ENCODE data around the gene ACSF3.

ACSF3 gene

GRCh38 chr16:89142474-89143195 is 49.0 kb downstream of the ACSF3 start:
- no peaks in the 10 kb centered on the region for H3K4me1 ChIP-seq
- no peak overlapping the region for H3K4me3 ChIP-seq (ENCODE audit: low read depth, low read length)
- no peak for DNase-seq
- H3K36me3 ChIP-seq, result peaks cover 24% of the 10 kb centered on the region
- TF ChIP-seq CTCF (IDR thresholded peaks at IDR 0.05; ENCODE audit: low read depth, low read length), result no peak
- H3K9me3 ChIP-seq, result no peaks in the 10 kb centered on the region
- no peaks in the 10 kb centered on the region for H3K27me3 ChIP-seq

GRCh38 chr16:89143201-89143741 is 49.6 kb downstream of the ACSF3 start:
- H3K9me3 ChIP-seq, result no peaks in the 10 kb centered on the region
- DNase-seq, result no peak
- no peaks in the 10 kb centered on the region for H3K27me3 ChIP-seq
- TF ChIP-seq CTCF (IDR thresholded peaks at IDR 0.05; ENCODE audit: low read depth, low read length), result no peak
- H3K36me3 ChIP-seq, result peaks cover 24% of the 10 kb centered on the region
- no peak overlapping the region for H3K4me3 ChIP-seq (ENCODE audit: low read depth, low read length)
- H3K4me1 ChIP-seq, result no peaks in the 10 kb centered on the region

GRCh38 chr16:89143911-89144675 is 50.4 kb downstream of the ACSF3 start:
- no peaks in the 10 kb centered on the region for H3K4me1 ChIP-seq
- H3K27me3 ChIP-seq, result no peaks in the 10 kb centered on the region
- no peak for TF ChIP-seq CTCF (IDR thresholded peaks at IDR 0.05; ENCODE audit: low read depth, low read length)
- no peak overlapping the region for H3K4me3 ChIP-seq (ENCODE audit: low read depth, low read length)
- no peaks in the 10 kb centered on the region for H3K9me3 ChIP-seq
- no peak for DNase-seq
- peaks cover 24% of the 10 kb centered on the region for H3K36me3 ChIP-seq

GRCh38 chr16:89144681-89145080 is 51.0 kb downstream of the ACSF3 start:
- DNase-seq, result no peak
- Histone ChIP-seq H3K27me3 (no peaks in the 10 kb centered on the region), H3K36me3 (peaks cover 24% of the 10 kb centered on the region), H3K4me1 (no peaks in the 10 kb centered on the region), H3K4me3 (ENCODE audit: low read depth, low read length) (no peak overlapping the region), H3K9me3 (no peaks in the 10 kb centered on the region)
- TF ChIP-seq CTCF (IDR thresholded peaks at IDR 0.05; ENCODE audit: low read depth, low read length), result no peak

- H3K27me3 ChIP-seq, result no peaks in the 10 kb centered on the region
Measured at GRCh38 chr16:89145406-89146161, 51.9 kb downstream of the ACSF3 start.

More at GRCh38 chr16:89145406-89146161, 51.9 kb downstream of the ACSF3 start:
- no peaks in the 10 kb centered on the region for H3K9me3 ChIP-seq
- peaks cover 25% of the 10 kb centered on the region for H3K36me3 ChIP-seq
- H3K4me3 ChIP-seq (ENCODE audit: low read depth, low read length), result no peak overlapping the region
- peaks cover 6% of the 10 kb centered on the region for H3K4me1 ChIP-seq
- no peak for TF ChIP-seq CTCF (IDR thresholded peaks at IDR 0.05; ENCODE audit: low read depth, low read length)
- peak; percentile 7 for DNase-seq

Data from BE2C (cell line).